Upper lobe of left lung (tissue), 4 donors: Measurements from ENCODE around the gene ADISSP.

Source experiments
- CTCF ChIP-seq, 6 experiments: fragments of 450-650 bp in 4 of 6; fragments of 200-600 bp in 2 of 6; sonication (generic) in 2 of 6; IDR thresholded peaks; one replicate each; pipeline ENCODE4 v1.5.1; 2016 to 2019; ENCODE audit warnings: antibody characterized with exemption in 6 of 6
- POLR2A ChIP-seq, 4 donors: fragments of 450-650 bp; IDR thresholded peaks; one replicate each; pipeline ENCODE4 v1.5.1; 2016 to 2017; ENCODE audit warnings: antibody characterized with exemption in 4 of 4, mild to moderate bottlenecking in 2 of 4
- POLR2AphosphoS5 ChIP-seq, 2 donors: sonication (generic); formaldehyde crosslinking; IDR thresholded peaks; one replicate each; pipeline ENCODE4 v1.5.1; 2017; ENCODE audit warnings: antibody characterized with exemption in 2 of 2

GRCh38 chr20:3800256-3800877 lies 32.8 kb upstream of the ADISSP start:
- no peak for TF ChIP-seq POLR2A (IDR thresholded peaks at IDR 0.05)
- no peak for TF ChIP-seq CTCF (IDR thresholded peaks at IDR 0.05)
- no peak for TF ChIP-seq POLR2AphosphoS5 (IDR thresholded peaks at IDR 0.05)
